Measurements from ENCODE around the gene ZNF746. TPM values are rescaled to one million over a fixed set of nuclear protein-coding genes. Genes with fewer than 3 reads are reported as not detected.

ZNF746 gene
- total RNA-seq, 1 donor from 2014 or later = 20.2 TPM

GRCh38 chr7:149529136-149529718 is 31.6 kb upstream of the ZNF746 start:
- Mint-ChIP-seq H3K4me1 (ENCODE audit: unreplicated experiment) (no peaks in the 10 kb centered on the region), H3K36me3 (no peaks in the 10 kb centered on the region), H3K27me3 (no peaks in the 10 kb centered on the region), H3K4me3 (no peak overlapping the region), H3K9me3 (peaks cover 8% of the 10 kb centered on the region), H3K27ac (no peak overlapping the region)
- no peak for TF ChIP-seq CTCF (conservative IDR thresholded peaks at IDR 0.05)
- DNase-seq (ENCODE audit: extremely low spot score, unreplicated experiment) = no peak

- Mint-ChIP-seq H3K4me1 (ENCODE audit: unreplicated experiment) (no peaks in the 10 kb centered on the region), H3K9me3 (peaks cover 8% of the 10 kb centered on the region), H3K4me3 (no peak overlapping the region), H3K27ac (no peak overlapping the region), H3K27me3 (no peaks in the 10 kb centered on the region), H3K36me3 (no peaks in the 10 kb centered on the region)
- TF ChIP-seq CTCF (conservative IDR thresholded peaks at IDR 0.05) = no peak
- no peak for DNase-seq (ENCODE audit: extremely low spot score, unreplicated experiment)
Measured at GRCh38 chr7:149527414-149527813, 29.8 kb upstream of the ZNF746 start.

- Mint-ChIP-seq H3K27ac (no peak overlapping the region), H3K9me3 (peaks cover 8% of the 10 kb centered on the region), H3K27me3 (peaks cover 8% of the 10 kb centered on the region), H3K4me1 (ENCODE audit: unreplicated experiment) (no peaks in the 10 kb centered on the region), H3K4me3 (no peak overlapping the region), H3K36me3 (no peaks in the 10 kb centered on the region)
- no peak for TF ChIP-seq CTCF (conservative IDR thresholded peaks at IDR 0.05)
- DNase-seq (ENCODE audit: extremely low spot score, unreplicated experiment) = no peak
Measured at GRCh38 chr7:149525280-149525679, 27.7 kb upstream of the ZNF746 start.

GRCh38 chr7:149524394-149524793 is 26.8 kb upstream of the ZNF746 start:
- Mint-ChIP-seq H3K4me1 (ENCODE audit: unreplicated experiment) (no peaks in the 10 kb centered on the region), H3K4me3 (no peak overlapping the region), H3K27me3 (peaks cover 11% of the 10 kb centered on the region), H3K9me3 (peaks cover 8% of the 10 kb centered on the region), H3K27ac (no peak overlapping the region), H3K36me3 (no peaks in the 10 kb centered on the region)
- no peak for TF ChIP-seq CTCF (conservative IDR thresholded peaks at IDR 0.05)
- DNase-seq (ENCODE audit: extremely low spot score, unreplicated experiment) = no peak

GRCh38 chr7:149510248-149510647 is 12.6 kb upstream of the ZNF746 start:
- TF ChIP-seq CTCF (conservative IDR thresholded peaks at IDR 0.05) = no peak
- peaks cover 13% of the 10 kb centered on the region for H3K27me3 Mint-ChIP-seq
- H3K4me1 Mint-ChIP-seq (ENCODE audit: unreplicated experiment) = no peaks in the 10 kb centered on the region
- H3K4me3 Mint-ChIP-seq = no peak overlapping the region
- peaks cover 5% of the 10 kb centered on the region for H3K9me3 Mint-ChIP-seq
- H3K36me3 Mint-ChIP-seq = no peaks in the 10 kb centered on the region
- no peak for DNase-seq (ENCODE audit: extremely low spot score, unreplicated experiment)
- H3K27ac Mint-ChIP-seq = no peak overlapping the region

- Mint-ChIP-seq H3K9me3 (peaks cover 9% of the 10 kb centered on the region), H3K36me3 (no peaks in the 10 kb centered on the region), H3K27ac (no peak overlapping the region), H3K4me3 (no peak overlapping the region), H3K4me1 (ENCODE audit: unreplicated experiment) (no peaks in the 10 kb centered on the region), H3K27me3 (peaks cover 10% of the 10 kb centered on the region)
- TF ChIP-seq CTCF (conservative IDR thresholded peaks at IDR 0.05) = no peak
- DNase-seq (ENCODE audit: extremely low spot score, unreplicated experiment) = no peak
Measured at GRCh38 chr7:149509774-149510173, 12.2 kb upstream of the ZNF746 start.
